CD14-positive monocyte (primary cell): Measurements from ENCODE around the gene GRHPR. TPM values are rescaled to one million over a fixed set of nuclear protein-coding genes. Genes with fewer than 3 reads are reported as not detected.

ENCODE experiments used
- DNase-seq, 3 donors: peaks; one replicate each; pipeline ENCODE4 v3.0.0-alpha.2; 2011 to 2022
- H2AFZ ChIP-seq: 2 replicates; pipeline ENCODE4 v1.6.0; 2012; ENCODE audit warnings: mild to moderate bottlenecking, low read depth, low read length, inconsistent platforms; ENCODE audit not compliant: insufficient read depth, poor library complexity, severe bottlenecking
- H3K27ac ChIP-seq, 2 donors: 1 replicate in 1 of 2; 2 replicates in 1 of 2; pipeline ENCODE4 v1.5.1; 2012 to 2013; ENCODE audit warnings: low read length in 2 of 2, control low read depth in 1 of 2, inconsistent platforms in 1 of 2, low read depth in 1 of 2, mild to moderate bottlenecking in 1 of 2
- H3K27me3 ChIP-seq, 2 donors: one replicate each; pipeline versions ENCODE4 v1.6.0 to v1.6.1; 2011 to 2013; ENCODE audit warnings: low read length in 2 of 2; ENCODE audit not compliant: control insufficient read depth in 2 of 2, insufficient read depth in 2 of 2
- H3K36me3 ChIP-seq, 2 donors: replicated peaks in 1 of 2; 1 replicate in 1 of 2; 2 replicates in 1 of 2; pipeline versions ENCODE4 v1.5.1 to v1.6.1; 2012 to 2013; ENCODE audit warnings: low read length in 2 of 2, control low read depth in 1 of 2, inconsistent platforms in 1 of 2, mild to moderate bottlenecking in 1 of 2; ENCODE audit not compliant: insufficient read depth in 2 of 2, control insufficient read depth in 1 of 2
- H3K4me1 ChIP-seq, 2 donors: 1 replicate in 1 of 2; 2 replicates in 1 of 2; pipeline versions ENCODE4 v1.5.1 to v1.6.1; 2012 to 2013; ENCODE audit warnings: low read length in 2 of 2, control low read depth in 1 of 2, inconsistent platforms in 1 of 2, mild to moderate bottlenecking in 1 of 2, moderate library complexity in 1 of 2; ENCODE audit not compliant: insufficient read depth in 2 of 2, control insufficient read depth in 1 of 2
- H3K4me2 ChIP-seq: replicated peaks from 2 replicates; pipeline ENCODE3; 2012; ENCODE audit warnings: low read length, moderate library complexity, mild to moderate bottlenecking; ENCODE audit not compliant: poor library complexity, severe bottlenecking; ENCODE audit errors: extremely low read depth
- H3K4me3 ChIP-seq, 3 experiments: fragments of 200-600 bp in 1 of 3; sonication (generic) in 1 of 3; replicated peaks in 1 of 3; 1 replicate in 2 of 3; 2 replicates in 1 of 3; pipeline ENCODE4 v1.5.1; 2011 to 2013; ENCODE audit warnings: low read length in 3 of 3, mild to moderate bottlenecking in 3 of 3, control low read depth in 2 of 3, low read depth in 2 of 3, inconsistent platforms in 1 of 3, moderate library complexity in 1 of 3
- H3K79me2 ChIP-seq: 2 replicates; pipeline ENCODE4 v1.6.0; 2012; ENCODE audit warnings: mild to moderate bottlenecking, control low read depth, inconsistent platforms, low read length, moderate library complexity; ENCODE audit not compliant: insufficient read depth
- H3K9ac ChIP-seq: 2 replicates; pipeline ENCODE4 v1.6.0; 2017; ENCODE audit warnings: low read length, mild to moderate bottlenecking; ENCODE audit not compliant: insufficient read depth, poor library complexity, severe bottlenecking
- H3K9me3 ChIP-seq, 2 donors: replicated peaks in 1 of 2; 1 replicate in 1 of 2; 2 replicates in 1 of 2; pipeline versions ENCODE4 v1.5.1 to v1.6.1; 2012 to 2013; ENCODE audit warnings: low read length in 2 of 2, control low read depth in 1 of 2; ENCODE audit not compliant: control insufficient read depth in 1 of 2, insufficient read depth in 1 of 2
- H4K20me1 ChIP-seq: 2 replicates; pipeline ENCODE4 v1.6.0; 2012; ENCODE audit warnings: mild to moderate bottlenecking, low read length, control low read depth, moderate library complexity; ENCODE audit not compliant: insufficient read depth
- H3K27ac Mint-ChIP-seq, 7 donors: one replicate each; pipeline ENCODE4 v1.8.0; 2020; ENCODE audit warnings: mild to moderate bottlenecking in 7 of 7, mixed read lengths in 7 of 7, moderate library complexity in 6 of 7, inconsistent platforms in 2 of 7
- H3K27me3 Mint-ChIP-seq, 3 donors: one replicate each; pipeline ENCODE4 v1.8.0; 2021 to 2022; ENCODE audit warnings: low read depth in 3 of 3, mild to moderate bottlenecking in 3 of 3, mixed read lengths in 3 of 3, moderate library complexity in 3 of 3, inconsistent platforms in 1 of 3
- H3K36me3 Mint-ChIP-seq, 2 donors: one replicate each; pipeline ENCODE4 v1.8.0; 2020; ENCODE audit warnings: mixed read lengths in 2 of 2, inconsistent platforms in 1 of 2, mild to moderate bottlenecking in 1 of 2
- H3K4me1 Mint-ChIP-seq: one replicate; pipeline ENCODE4 v1.8.0; 2020; ENCODE audit warnings: mild to moderate bottlenecking, mixed read lengths
- H3K4me3 Mint-ChIP-seq, 2 donors: one replicate each; pipeline ENCODE4 v1.8.0; 2020; ENCODE audit warnings: mild to moderate bottlenecking in 2 of 2, mixed read lengths in 2 of 2, moderate library complexity in 1 of 2
- H3K9me3 Mint-ChIP-seq, 7 donors: one replicate each; pipeline ENCODE4 v1.8.0; 2020 to 2022; ENCODE audit warnings: mixed read lengths in 7 of 7, mild to moderate bottlenecking in 6 of 7, moderate library complexity in 6 of 7, inconsistent platforms in 2 of 7
- WGBS: methylation state at CpG from one replicate; pipeline ENCODE4 v1.1.5; 2013; ENCODE audit warnings: missing lambda C conversion rate; ENCODE audit not compliant: insufficient coverage; 5-methylcytosine and 5-hydroxymethylcytosine counted together
- intact Hi-C, 2 donors: fragments of 100-400 bp; cut with micrococcal nuclease; formaldehyde crosslinking; loops; one replicate each; pipeline versions ENCODE4 v1.15.0 to v1.15.1; 2023
- polyA plus RNA-seq, 3 donors: library from polyadenylated mRNA; depleted of rRNA in 1 of 3; unstranded in 2 of 3; stranded (reverse) in 1 of 3; fragments of 300-500 nt in 2 of 3; fragments of >200 nt in 1 of 3; fragmentation: Illumina TruSeq in 2 of 3; gene quantifications; 1 replicate in 2 of 3; 2 replicates in 1 of 3; pipeline ENCODE4 v1.2.3, GENCODE V29; 2012 to 2021
- TF ChIP-seq, protein P1 (sequence below): fragments of 200-600 bp; IDR thresholded peaks from one replicate; pipeline ENCODE4 v1.8.0; 2022; ENCODE audit warnings: antibody characterized with exemption, mild to moderate bottlenecking

GRHPR gene
- polyA plus RNA-seq, 3 donors: 73.8 to 96.6 (median 80.9) TPM

DNA sequence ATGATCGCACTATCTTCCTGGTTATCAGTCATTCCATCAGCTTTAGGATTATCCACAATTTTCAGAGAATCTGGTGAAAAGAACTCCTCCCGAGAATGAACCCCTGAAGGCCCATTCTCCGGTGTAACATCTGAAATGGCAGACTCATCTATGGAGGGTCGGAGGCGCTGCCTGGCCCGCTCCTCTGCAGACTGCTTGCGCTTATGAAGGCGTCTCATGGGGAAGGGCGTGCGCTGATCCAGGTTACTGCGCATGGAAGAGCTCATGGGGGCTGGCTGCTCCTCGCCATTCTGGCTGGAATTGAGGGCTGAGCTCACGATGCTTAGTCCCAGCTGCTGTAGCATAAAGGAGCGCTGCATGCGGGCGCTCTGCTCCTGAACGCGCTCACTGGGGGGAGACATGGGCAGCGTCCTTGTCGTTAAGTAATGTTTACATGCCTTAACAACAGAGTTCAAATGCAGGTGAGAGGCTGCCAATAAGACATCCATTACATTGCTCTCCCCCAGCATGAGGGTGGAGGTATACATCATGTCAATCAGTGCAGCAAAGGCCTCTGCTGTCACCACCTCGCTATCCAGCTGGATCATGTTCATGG, 19.4 kb downstream of the GRHPR start:
- Histone ChIP-seq H3K4me3 (no peak overlapping the region), H3K9ac (no peak overlapping the region), H3K36me3 (peaks cover 52 to 63% of the 10 kb centered on the region in 2 donors), H4K20me1 (no peaks in the 10 kb centered on the region), H3K4me2 (no peak overlapping the region), H3K4me1 (no peaks in the 10 kb centered on the region), H3K27me3 (no peaks in the 10 kb centered on the region), H2AFZ (no peak overlapping the region), H3K27ac (no peak overlapping the region), H3K9me3 (no peaks in the 10 kb centered on the region), H3K79me2 (no peaks in the 10 kb centered on the region)
- intact Hi-C loops: no loop called here
- peaks cover 47 to 55% of the 10 kb centered on the region in 2 donors for H3K36me3 Mint-ChIP-seq
- no peak overlapping the region for H3K4me3 Mint-ChIP-seq
- H3K4me1 Mint-ChIP-seq: no peaks in the 10 kb centered on the region
- TF ChIP-seq, protein P1, sequence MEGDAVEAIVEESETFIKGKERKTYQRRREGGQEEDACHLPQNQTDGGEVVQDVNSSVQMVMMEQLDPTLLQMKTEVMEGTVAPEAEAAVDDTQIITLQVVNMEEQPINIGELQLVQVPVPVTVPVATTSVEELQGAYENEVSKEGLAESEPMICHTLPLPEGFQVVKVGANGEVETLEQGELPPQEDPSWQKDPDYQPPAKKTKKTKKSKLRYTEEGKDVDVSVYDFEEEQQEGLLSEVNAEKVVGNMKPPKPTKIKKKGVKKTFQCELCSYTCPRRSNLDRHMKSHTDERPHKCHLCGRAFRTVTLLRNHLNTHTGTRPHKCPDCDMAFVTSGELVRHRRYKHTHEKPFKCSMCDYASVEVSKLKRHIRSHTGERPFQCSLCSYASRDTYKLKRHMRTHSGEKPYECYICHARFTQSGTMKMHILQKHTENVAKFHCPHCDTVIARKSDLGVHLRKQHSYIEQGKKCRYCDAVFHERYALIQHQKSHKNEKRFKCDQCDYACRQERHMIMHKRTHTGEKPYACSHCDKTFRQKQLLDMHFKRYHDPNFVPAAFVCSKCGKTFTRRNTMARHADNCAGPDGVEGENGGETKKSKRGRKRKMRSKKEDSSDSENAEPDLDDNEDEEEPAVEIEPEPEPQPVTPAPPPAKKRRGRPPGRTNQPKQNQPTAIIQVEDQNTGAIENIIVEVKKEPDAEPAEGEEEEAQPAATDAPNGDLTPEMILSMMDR: no peak
- H3K27me3 Mint-ChIP-seq: no peaks in the 10 kb centered on the region
- peaks cover 0 to 3% (median 0%) of the 10 kb centered on the region in 7 donors for H3K9me3 Mint-ChIP-seq
- H3K27ac Mint-ChIP-seq: peak overlapping the region in 1 of 7 donors; percentile 64
- 95% methylated on average over 18 of the region's 21 CpGs for WGBS
- DNase-seq: no peak

DNA sequence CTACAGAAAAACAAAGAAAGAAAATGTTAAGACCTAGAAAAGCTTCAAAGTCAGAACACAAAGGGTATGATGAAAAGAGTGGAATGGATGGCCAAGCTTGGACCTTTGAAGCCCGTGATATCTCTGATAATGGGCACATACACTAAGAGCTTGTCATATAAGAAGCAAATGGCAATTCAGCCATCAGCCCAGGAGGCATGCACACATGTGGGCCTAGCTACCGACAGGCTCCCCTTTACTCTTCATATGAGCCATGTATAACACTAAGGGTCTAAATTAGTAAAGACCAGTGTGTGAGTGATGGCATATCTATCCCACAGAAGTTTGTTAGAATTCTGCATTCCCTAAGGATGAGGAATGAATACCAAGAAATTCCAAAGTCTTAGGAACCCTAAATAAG, 20.1 kb downstream of the GRHPR start:
- Mint-ChIP-seq H3K9me3 (peaks cover 0 to 3% (median 0%) of the 10 kb centered on the region in 7 donors), H3K27me3 (no peaks in the 10 kb centered on the region), H3K4me3 (no peak overlapping the region), H3K36me3 (peaks cover 40 to 50% of the 10 kb centered on the region in 2 donors), H3K27ac (no peak overlapping the region), H3K4me1 (no peaks in the 10 kb centered on the region)
- Histone ChIP-seq H3K27me3 (no peaks in the 10 kb centered on the region), H4K20me1 (no peaks in the 10 kb centered on the region), H3K4me1 (no peaks in the 10 kb centered on the region), H3K36me3 (peaks cover 45 to 56% of the 10 kb centered on the region in 2 donors), H3K9ac (no peak overlapping the region), H3K79me2 (no peaks in the 10 kb centered on the region), H3K4me2 (no peak overlapping the region), H3K4me3 (no peak overlapping the region), H2AFZ (no peak overlapping the region), H3K27ac (no peak overlapping the region), H3K9me3 (no peaks in the 10 kb centered on the region)
- intact Hi-C loops: no loop called here
- TF ChIP-seq, protein P1: no peak
- DNase-seq: no peak
- WGBS: no CpG with 5 or more reads among the region's 2 CpGs
